Measurements from ENCODE around the gene LIN37.

The LIN37 gene

GRCh38 chr19:35740108-35740422 is 8.3 kb upstream of the LIN37 start:
- H3K4me3 ChIP-seq (ENCODE audit: low read length), result peak overlapping the region; percentile 58
- peaks cover 22% of the 10 kb centered on the region for H3K36me3 ChIP-seq (ENCODE audit: control insufficient read depth, low read depth, low read length)
- no peak overlapping the region for H3K27ac ChIP-seq (ENCODE audit: low read length)
- H3K9ac ChIP-seq (ENCODE audit: low read length), result peak overlapping the region; percentile 6
- peaks cover 5% of the 10 kb centered on the region for H3K4me1 ChIP-seq (ENCODE audit: control insufficient read depth, low read depth, low read length)
- H3K27me3 ChIP-seq (ENCODE audit: control insufficient read depth, insufficient read depth, low read length), result no peaks in the 10 kb centered on the region
- H3K9me3 ChIP-seq (ENCODE audit: control insufficient read depth, low read depth, low read length), result no peaks in the 10 kb centered on the region

GRCh38 chr19:35740423-35741202 is 7.8 kb upstream of the LIN37 start:
- peak overlapping the region; percentile 81 for H3K27ac ChIP-seq (ENCODE audit: low read length)
- H3K9ac ChIP-seq (ENCODE audit: low read length), result peak overlapping the region; percentile 50
- no peaks in the 10 kb centered on the region for H3K27me3 ChIP-seq (ENCODE audit: control insufficient read depth, insufficient read depth, low read length)
- no peaks in the 10 kb centered on the region for H3K9me3 ChIP-seq (ENCODE audit: control insufficient read depth, low read depth, low read length)
- peak overlapping the region; percentile 58 for H3K4me3 ChIP-seq (ENCODE audit: low read length)
- peaks cover 5% of the 10 kb centered on the region for H3K4me1 ChIP-seq (ENCODE audit: control insufficient read depth, low read depth, low read length)
- peaks cover 22% of the 10 kb centered on the region for H3K36me3 ChIP-seq (ENCODE audit: control insufficient read depth, low read depth, low read length)

- Histone ChIP-seq H3K9me3 (ENCODE audit: control insufficient read depth, low read depth, low read length) (no peaks in the 10 kb centered on the region), H3K4me3 (ENCODE audit: low read length) (peak overlapping the region; percentile 58), H3K4me1 (ENCODE audit: control insufficient read depth, low read depth, low read length) (peaks cover 5% of the 10 kb centered on the region), H3K9ac (ENCODE audit: low read length) (peak overlapping the region; percentile 50), H3K27ac (ENCODE audit: low read length) (peak overlapping the region; percentile 81), H3K36me3 (ENCODE audit: control insufficient read depth, low read depth, low read length) (peaks cover 22% of the 10 kb centered on the region), H3K27me3 (ENCODE audit: control insufficient read depth, insufficient read depth, low read length) (no peaks in the 10 kb centered on the region)
Measured at GRCh38 chr19:35741203-35741515, 7.2 kb upstream of the LIN37 start.

GRCh38 chr19:35742121-35742724 is 6.2 kb upstream of the LIN37 start, which contains the start of gene IGFLR1:
Gene IGFLR1, minus strand, starts transcription at chr19:35742452. Its CDS starts 1,272 bp downstream, at chr19:35741180.
- peak within 1 kb of the TSS; percentile 50 for H3K9ac ChIP-seq (ENCODE audit: low read length)
- H3K4me1 ChIP-seq (ENCODE audit: control insufficient read depth, low read depth, low read length), result peaks cover 5% of the 10 kb centered on the region
- H3K4me3 ChIP-seq (ENCODE audit: low read length), result peak within 1 kb of the TSS; percentile 58
- no peaks in the 10 kb centered on the region for H3K27me3 ChIP-seq (ENCODE audit: control insufficient read depth, insufficient read depth, low read length)
- no peaks in the 10 kb centered on the region for H3K9me3 ChIP-seq (ENCODE audit: control insufficient read depth, low read depth, low read length)
- no peak within 1 kb of the TSS for H3K27ac ChIP-seq (ENCODE audit: low read length)
- H3K36me3 ChIP-seq (ENCODE audit: control insufficient read depth, low read depth, low read length), result peaks cover 15% of the 10 kb centered on the region

- H3K27ac ChIP-seq (ENCODE audit: low read length), result no peak overlapping the region
- peaks cover 5% of the 10 kb centered on the region for H3K4me1 ChIP-seq (ENCODE audit: control insufficient read depth, low read depth, low read length)
- H3K27me3 ChIP-seq (ENCODE audit: control insufficient read depth, insufficient read depth, low read length), result no peaks in the 10 kb centered on the region
- no peaks in the 10 kb centered on the region for H3K9me3 ChIP-seq (ENCODE audit: control insufficient read depth, low read depth, low read length)
- H3K4me3 ChIP-seq (ENCODE audit: low read length), result peak overlapping the region; percentile 88
- H3K36me3 ChIP-seq (ENCODE audit: control insufficient read depth, low read depth, low read length), result peaks cover 1% of the 10 kb centered on the region
- H3K9ac ChIP-seq (ENCODE audit: low read length), result peak overlapping the region; percentile 94
Measured at GRCh38 chr19:35743640-35744429, 4.5 kb upstream of the LIN37 start.

- Histone ChIP-seq H3K9ac (ENCODE audit: low read length) (peak overlapping the region; percentile 94), H3K4me3 (ENCODE audit: low read length) (peak overlapping the region; percentile 88), H3K4me1 (ENCODE audit: control insufficient read depth, low read depth, low read length) (peaks cover 5% of the 10 kb centered on the region), H3K27ac (ENCODE audit: low read length) (peak overlapping the region; percentile 91), H3K36me3 (ENCODE audit: control insufficient read depth, low read depth, low read length) (no peaks in the 10 kb centered on the region), H3K27me3 (ENCODE audit: control insufficient read depth, insufficient read depth, low read length) (no peaks in the 10 kb centered on the region), H3K9me3 (ENCODE audit: control insufficient read depth, low read depth, low read length) (no peaks in the 10 kb centered on the region)
Measured at GRCh38 chr19:35744430-35745327, 3.7 kb upstream of the LIN37 start.

- Histone ChIP-seq H3K9me3 (ENCODE audit: control insufficient read depth, low read depth, low read length) (no peaks in the 10 kb centered on the region), H3K36me3 (ENCODE audit: control insufficient read depth, low read depth, low read length) (no peaks in the 10 kb centered on the region), H3K27me3 (ENCODE audit: control insufficient read depth, insufficient read depth, low read length) (no peaks in the 10 kb centered on the region), H3K27ac (ENCODE audit: low read length) (peak within 1 kb of the TSS; percentile 91), H3K9ac (ENCODE audit: low read length) (peak within 1 kb of the TSS; percentile 94), H3K4me3 (ENCODE audit: low read length) (peak within 1 kb of the TSS; percentile 88), H3K4me1 (ENCODE audit: control insufficient read depth, low read depth, low read length) (peaks cover 5% of the 10 kb centered on the region)
Measured at GRCh38 chr19:35745328-35746086, 2.9 kb upstream of the LIN37 start, which contains the start of the genes PSENEN and U2AF1L4. Gene PSENEN, plus strand, starts transcription at chr19:35745651. Its CDS starts 280 bp downstream, at chr19:35745931. Gene U2AF1L4, minus strand, starts transcription at chr19:35745418. Its CDS starts 27 bp downstream, at chr19:35745391.

- peak overlapping the region; percentile 94 for H3K9ac ChIP-seq (ENCODE audit: low read length)
- no peaks in the 10 kb centered on the region for H3K9me3 ChIP-seq (ENCODE audit: control insufficient read depth, low read depth, low read length)
- H3K4me1 ChIP-seq (ENCODE audit: control insufficient read depth, low read depth, low read length), result peaks cover 5% of the 10 kb centered on the region
- H3K27me3 ChIP-seq (ENCODE audit: control insufficient read depth, insufficient read depth, low read length), result no peaks in the 10 kb centered on the region
- peak overlapping the region; percentile 63 for H3K27ac ChIP-seq (ENCODE audit: low read length)
- H3K4me3 ChIP-seq (ENCODE audit: low read length), result peak overlapping the region; percentile 88
- H3K36me3 ChIP-seq (ENCODE audit: control insufficient read depth, low read depth, low read length), result no peaks in the 10 kb centered on the region
Measured at GRCh38 chr19:35746087-35746462, 2.3 kb upstream of the LIN37 start.

DNA sequence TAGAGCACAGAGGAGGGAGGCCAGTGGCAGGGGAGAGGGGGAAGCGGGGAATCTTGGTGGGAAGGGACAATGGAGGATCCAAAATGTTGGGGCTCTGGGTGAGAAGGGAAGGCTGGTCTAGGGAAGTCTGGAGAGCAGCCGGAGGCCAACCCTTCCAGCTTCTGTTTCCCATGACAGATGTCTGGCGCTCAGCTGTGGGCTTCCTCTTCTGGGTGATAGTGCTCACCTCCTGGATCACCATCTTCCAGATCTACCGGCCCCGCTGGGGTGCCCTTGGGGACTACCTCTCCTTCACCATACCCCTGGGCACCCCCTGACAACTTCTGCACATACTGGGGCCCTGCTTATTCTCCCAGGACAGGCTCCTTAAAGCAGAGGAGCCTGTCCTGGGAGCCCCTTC is 1.8 kb upstream of the LIN37 start:
- peaks cover 5% of the 10 kb centered on the region for H3K4me1 ChIP-seq (ENCODE audit: control insufficient read depth, low read depth, low read length)
- peak overlapping the region; percentile 88 for H3K4me3 ChIP-seq (ENCODE audit: low read length)
- no peaks in the 10 kb centered on the region for H3K36me3 ChIP-seq (ENCODE audit: control insufficient read depth, low read depth, low read length)
- H3K9me3 ChIP-seq (ENCODE audit: control insufficient read depth, low read depth, low read length), result no peaks in the 10 kb centered on the region
- peak overlapping the region; percentile 94 for H3K9ac ChIP-seq (ENCODE audit: low read length)
- H3K27ac ChIP-seq (ENCODE audit: low read length), result no peak overlapping the region
- no peaks in the 10 kb centered on the region for H3K27me3 ChIP-seq (ENCODE audit: control insufficient read depth, insufficient read depth, low read length)

- Histone ChIP-seq H3K27ac (ENCODE audit: low read length) (no peak overlapping the region), H3K4me3 (ENCODE audit: low read length) (no peak overlapping the region), H3K36me3 (ENCODE audit: control insufficient read depth, low read depth, low read length) (no peaks in the 10 kb centered on the region), H3K27me3 (ENCODE audit: control insufficient read depth, insufficient read depth, low read length) (no peaks in the 10 kb centered on the region), H3K9me3 (ENCODE audit: control insufficient read depth, low read depth, low read length) (no peaks in the 10 kb centered on the region), H3K4me1 (ENCODE audit: control insufficient read depth, low read depth, low read length) (no peaks in the 10 kb centered on the region), H3K9ac (ENCODE audit: low read length) (no peak overlapping the region)
Measured at GRCh38 chr19:35750167-35750566, 1.8 kb downstream of the LIN37 start.
